NCI-H146 (cell line): ENCODE results near the gene ARHGAP42.

Experiments used
- DNase-seq: peaks from one replicate; lab custom pipeline; 2025; lab: John Stamatoyannopoulos, UW

ARHGAP42 gene

DNA sequence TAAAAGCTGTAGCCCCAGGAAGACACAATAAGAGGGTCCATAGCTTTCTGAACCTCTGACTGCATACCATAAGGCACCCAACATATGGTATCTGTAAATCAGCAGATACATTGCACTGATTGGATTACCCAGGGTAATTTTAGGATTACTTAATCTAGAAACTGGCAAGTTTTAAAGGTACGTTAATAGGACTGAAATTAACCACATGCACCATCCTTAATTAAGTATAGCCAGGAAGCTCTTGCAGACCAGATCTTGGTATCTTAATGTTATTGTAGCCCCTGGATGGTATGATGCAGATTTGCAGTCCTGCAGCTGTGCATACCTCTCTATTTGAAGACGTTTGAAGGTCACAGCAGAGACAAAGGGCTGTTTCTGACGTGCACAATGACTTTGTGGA lies 72.8 kb downstream of the ARHGAP42 start:
- DNase-seq, result no peak

DNA sequence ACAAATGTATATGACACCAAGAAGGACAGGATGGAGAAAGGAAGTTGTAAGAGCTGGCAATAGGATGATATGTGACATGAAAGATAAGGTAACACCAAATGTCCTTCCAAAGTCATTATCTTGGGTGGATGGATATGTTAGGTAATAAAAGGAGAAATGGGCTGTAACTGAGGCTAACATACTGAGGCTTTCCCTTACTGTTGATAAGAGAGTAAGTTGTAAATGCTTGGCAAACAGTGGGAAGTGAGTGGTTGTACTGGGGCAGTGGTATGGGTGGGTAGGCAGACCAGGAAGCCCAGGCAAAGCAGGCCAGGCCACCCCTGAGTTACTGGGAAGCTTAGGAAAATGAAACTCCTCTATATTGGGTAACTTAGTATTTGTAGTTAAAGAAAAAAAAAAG lies 73.7 kb downstream of the ARHGAP42 start:
- no peak for DNase-seq

DNA sequence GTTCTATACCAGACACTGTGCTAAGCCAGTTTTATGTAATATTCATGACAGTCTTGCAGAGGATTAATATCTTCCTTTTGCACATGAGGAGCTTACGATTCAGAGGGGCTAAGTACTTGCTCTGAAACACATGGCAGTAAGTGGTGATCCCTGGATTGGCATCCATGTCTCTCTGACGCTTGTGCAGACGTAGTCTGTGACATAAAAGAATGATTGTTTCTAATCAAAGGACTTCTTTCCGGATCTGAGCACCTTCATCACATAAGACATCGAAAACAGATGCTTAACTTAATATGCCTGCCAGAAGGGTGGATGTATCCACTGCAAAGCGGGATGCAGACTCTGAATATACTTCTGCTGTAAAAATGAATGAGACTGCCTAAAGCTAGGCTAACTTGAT lies 74.8 kb downstream of the ARHGAP42 start:
- DNase-seq, result no peak

DNA sequence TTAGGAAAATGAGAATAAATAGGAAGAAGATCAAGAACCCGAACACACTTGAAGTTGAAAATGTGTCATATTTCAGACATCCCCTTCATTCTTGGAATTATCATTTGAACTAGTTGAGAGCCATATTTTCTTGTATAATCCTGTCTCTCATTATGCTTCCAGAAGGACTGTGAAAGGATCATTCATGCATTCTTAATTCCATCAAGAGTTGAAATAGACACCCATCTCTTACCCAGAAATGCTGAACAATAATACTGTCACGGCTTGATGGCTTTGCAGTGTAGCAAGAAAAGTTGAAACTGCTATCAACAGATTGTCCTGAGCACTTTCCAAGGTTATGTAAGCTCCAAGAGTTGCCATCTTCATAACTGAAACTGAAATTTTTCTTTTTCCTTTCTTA lies 79.7 kb downstream of the ARHGAP42 start:
- no peak for DNase-seq

DNA sequence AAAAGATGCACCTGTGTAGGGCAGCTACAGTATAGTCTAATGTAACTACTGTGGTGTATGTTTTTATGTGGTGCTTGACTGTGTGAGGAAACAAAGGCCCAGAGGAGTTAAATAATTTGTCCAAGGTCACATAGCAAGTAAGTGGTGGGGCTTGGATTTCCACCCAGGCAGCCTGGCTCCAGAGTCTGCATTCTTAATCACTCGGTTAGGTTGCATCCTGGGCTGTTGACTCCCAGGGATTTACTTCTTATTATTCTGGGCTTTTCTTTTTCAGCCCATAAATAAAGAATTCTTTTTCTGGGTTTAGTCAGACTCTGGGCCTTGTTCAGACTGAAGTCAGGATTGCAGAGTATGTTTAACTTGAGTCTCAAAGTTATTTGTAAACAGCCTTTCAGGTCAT lies 82.1 kb downstream of the ARHGAP42 start:
- DNase-seq, result no peak

DNA sequence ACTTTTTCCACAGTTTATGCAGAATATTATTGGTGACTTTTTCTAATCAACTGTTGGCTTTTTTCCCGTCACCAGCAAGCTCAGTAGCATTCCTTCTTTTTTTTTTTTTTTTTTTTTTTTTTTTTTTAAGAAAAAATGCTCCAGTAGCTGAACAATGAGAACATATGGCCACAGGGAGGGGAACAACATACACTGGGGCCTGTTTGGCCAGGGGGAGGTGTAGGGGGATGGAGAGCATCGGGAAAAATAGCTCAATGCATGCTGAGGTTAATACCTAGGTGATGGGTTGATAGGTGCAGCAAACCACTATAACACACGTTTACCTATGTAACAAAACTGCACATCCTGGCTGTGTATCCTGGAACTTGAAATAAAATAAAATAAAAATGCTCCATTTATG lies 82.5 kb downstream of the ARHGAP42 start:
- no peak for DNase-seq

DNA sequence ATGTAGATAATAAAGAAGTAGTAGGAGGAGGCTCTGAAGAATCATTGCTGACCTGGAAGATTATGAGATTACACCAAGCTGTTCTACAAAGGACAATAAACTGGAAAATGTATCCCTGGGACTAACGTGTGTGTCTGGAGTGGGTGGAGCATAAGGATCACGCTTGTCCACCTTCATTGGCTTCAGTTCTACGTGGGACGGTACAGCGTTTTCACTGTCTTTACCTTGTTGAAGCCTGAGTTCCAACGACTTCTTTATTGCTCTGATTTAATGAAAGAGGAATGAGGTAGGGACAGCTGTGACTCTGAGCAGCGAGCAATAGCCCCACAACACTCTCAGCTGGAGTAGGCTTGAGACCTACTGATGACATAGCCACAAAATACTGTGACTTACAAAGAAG lies 87.0 kb downstream of the ARHGAP42 start:
- DNase-seq, result no peak

DNA sequence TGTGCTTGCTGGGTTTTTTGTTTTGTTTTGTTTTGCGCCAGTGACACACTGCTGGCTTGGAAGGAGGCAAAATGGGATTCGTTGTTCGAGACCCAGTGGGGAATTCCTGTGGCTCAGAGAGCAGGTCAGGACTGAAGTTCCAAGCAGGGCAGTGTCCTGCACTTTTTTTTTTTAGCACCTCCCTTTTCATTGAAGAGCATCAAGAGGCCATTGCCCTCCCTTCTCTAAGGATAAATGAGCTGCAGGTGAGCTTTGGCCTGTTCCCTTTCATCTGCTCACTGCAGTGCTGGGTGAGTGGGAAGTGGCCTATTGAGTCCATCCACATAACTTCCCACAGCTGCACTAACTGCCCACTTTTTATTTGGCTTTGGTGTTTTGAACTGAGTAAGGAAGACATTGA lies 87.8 kb downstream of the ARHGAP42 start:
- no peak for DNase-seq

DNA sequence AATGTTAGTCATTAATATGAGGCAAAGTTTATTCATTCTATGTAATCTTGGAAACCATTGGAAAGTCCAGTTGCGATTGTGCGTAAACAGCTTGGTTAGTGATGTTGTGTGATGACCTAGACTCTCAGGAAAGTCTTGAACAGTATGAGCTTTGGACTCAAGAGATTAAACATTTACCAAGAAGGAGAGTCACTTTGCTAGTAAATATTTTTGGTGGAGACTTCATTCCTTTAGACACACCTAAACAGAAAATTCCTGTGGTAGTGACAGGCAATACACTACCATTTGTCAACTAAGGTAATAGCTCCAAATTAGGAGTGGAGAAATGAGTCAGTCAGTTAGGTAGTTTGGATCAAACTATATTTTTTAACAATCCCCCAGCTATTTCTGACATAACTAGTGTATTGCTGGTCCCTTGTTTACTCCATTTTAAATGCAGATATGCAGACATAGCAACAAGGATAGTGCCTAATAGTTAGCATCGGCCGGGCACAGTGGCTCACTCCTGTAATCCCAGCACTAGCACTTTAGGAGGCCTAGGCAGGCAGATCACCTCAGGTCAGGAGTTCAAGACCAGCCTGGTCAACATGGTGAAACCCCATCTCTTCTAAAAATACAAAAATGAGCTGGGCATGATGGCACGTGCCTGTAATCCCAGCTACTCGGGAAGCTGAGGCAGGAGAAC lies 89.3 kb downstream of the ARHGAP42 start:
- no peak for DNase-seq

DNA sequence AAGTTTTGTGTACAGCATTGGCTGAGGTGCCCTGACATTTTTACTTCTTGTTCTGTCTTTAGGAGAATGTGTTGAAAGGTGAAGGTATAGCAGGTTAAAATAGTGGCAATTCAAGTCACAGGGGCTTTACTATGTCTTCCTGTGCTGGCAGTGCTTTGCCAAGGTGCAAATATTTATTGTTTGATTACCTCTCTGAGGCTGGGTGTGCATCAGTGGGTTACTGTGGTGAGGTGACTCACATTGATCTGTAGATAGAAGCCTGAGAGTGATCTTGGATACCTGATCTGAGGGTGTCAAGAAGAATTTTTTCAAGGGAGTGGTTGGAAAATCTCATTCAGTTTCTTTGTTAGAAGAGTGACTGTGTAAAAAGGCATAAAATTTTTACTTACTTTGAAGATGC lies 90.0 kb downstream of the ARHGAP42 start:
- DNase-seq, result no peak

DNA sequence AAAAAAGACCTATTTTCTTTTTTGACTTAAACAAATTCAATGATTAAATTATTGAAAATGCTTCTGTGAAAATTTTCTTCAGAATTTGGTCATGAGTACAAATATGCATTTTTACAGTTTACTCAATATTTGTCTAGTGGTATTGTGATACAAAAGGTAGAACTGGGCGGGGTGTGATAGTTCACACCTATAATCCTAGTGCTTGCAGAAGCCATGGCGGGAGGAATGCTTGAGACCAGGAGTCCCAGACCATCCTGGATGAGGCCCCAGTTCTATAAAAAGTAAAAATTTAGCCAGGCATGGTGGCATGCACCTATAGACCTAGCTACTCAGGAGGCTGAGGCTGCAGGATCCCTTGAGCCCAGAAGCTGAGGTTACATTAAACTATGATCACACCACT lies 90.6 kb downstream of the ARHGAP42 start:
- no peak for DNase-seq

DNA sequence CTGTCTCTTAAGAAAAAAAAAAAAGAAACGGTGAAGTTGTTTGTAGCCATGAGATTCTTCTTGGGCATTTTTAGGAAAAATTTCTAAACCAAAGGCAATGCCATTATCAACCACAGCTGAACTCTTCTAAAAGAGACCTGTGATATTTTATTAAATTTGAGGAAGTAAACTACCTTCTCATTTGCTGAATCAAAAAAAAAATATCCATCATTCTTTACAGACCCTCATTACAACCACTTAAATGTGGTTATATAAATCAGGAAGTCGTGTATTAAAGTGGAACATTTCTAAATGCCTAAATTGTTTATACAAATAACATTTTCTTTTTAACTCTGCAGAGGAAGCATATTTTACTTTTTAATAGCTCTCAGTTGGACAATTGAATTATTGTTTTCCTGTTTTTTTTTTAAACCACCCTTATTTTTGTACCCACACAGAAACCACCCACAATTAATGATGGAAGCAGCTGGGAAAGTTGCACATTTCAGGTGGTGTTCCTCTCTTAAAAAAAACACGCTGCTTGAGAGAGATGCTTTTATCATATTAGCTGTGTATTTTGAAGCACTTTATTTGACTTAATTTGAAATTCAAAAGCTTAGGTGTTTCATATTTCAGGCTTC lies 91.2 kb downstream of the ARHGAP42 start:
- DNase-seq, result no peak

DNA sequence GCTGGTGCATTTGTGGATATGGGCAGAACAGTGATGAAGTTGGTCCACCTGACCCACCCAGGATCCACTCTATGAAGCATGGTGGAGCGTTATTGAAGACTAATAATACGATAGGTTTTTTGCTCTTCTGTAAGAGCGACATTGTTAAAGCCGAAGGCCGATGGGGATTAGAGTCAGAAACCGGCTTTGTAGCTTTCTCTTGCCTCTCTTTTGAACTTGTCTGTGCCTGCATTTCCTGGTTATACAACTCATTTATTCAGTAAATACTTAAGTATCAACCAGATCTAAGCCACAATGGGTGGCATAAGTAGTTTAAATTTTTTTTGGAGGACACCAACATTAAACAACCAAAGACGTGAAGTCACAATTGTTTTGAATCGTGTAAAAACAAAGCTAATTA lies 93.4 kb downstream of the ARHGAP42 start:
- DNase-seq, result no peak

DNA sequence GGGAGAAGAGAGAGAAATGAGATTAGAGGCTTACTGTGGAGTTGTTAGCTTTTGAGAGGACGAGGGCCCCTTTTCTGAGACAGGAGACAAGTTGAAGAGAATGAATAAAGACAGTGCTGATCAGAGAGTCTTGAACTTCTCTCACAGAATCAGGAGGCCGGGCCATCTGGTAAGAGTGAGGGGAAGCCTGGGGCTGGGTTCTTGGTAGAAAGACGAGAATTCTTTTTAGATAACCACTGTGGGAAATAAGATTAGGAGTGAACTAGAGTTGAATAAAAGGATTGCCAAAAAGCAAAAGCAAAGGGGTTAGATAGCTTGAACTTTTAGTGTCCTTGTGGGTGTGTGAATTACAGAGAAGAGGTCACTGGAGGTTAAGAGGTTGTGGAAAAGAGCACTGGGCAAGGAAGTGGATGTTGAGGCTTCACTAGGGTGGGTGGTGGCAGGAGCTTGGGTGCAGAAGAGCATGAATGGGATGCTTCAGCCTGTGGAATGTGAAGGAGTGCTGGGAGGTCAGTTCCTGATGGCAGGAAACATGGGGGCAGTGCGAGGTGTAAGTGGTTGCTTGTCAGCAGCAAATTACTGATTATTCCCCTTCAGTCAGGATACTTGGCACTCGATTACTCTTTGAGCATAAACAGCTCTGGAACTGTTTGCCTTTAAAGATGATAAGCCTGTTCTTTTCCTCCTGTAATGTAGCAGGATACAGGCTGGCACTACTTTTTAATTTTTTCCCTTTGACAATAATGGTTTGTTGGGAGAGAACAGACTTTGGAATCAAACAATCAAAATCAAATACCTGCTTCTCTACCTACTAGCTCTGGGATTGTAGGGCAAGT lies 98.3 kb downstream of the ARHGAP42 start:
- DNase-seq, result no peak

DNA sequence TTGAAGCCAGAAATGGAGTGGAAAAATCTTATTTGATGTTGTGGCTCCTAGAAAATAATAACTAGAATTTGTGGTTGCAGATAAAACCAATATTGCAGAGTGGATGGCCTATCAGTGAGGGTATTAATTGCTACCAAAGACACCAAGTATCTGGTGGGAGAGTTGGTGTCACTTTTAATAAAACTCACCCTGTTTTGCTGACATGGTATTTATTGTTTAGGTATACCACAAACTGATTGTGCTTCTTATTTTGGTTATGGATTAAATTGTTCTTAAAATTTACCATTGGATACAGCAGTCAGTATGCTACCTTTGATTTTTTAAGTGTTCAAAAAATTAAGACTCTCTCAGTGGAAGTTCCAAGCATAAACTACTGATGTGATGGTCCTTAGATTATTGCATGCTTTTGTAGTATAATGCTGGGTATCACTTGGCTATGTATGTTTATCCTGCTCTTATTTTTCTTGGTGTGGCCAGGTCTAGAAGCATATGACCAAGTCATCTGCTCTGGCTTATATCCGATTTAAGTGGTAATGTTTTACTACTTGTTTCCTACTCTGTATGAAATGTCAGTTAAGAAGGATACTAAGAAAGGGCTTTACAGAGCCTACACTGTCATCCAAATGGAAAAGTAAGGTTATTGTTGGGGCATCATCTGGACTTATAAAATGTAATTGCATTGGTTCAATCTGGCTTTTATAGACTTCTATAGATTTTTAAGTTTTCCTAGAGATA lies 101.6 kb downstream of the ARHGAP42 start:
- no peak for DNase-seq

DNA sequence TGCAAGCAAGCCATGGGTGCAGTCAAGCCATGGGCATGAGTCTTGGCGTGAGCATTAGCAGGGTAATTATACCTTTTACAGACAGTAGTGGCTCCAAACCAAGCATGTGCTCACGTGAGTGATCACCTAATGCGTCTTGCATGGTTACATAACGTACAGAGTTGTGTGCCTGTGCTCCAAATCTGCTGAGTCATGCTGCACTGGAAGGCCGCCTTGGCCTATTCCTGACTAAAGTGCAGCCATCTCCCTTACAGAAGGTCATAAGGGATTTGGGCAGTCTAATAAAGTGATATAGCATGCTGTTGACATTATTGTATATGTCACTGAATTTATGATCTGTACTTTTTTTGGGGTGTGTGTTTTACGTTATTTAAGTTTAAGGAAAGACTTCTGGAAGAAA lies 102.4 kb downstream of the ARHGAP42 start:
- no peak for DNase-seq

DNA sequence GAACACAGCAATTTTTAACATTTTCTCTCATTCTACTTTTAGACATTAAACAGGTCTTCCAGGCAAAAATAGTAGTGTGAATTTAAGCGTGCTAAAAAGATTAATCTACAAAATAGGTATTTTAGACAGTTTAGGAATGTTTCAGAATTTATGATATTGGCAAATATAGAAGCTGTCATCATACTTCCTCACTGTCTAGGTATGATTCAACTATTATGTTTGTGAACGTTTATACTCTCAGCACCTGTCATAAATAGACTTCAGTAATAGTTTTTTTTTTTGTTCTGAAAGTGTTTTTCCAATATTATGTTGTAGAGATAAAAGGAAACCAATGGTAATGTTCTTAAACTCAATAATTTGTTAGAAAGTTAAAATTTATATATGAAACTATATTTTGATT lies 103.0 kb downstream of the ARHGAP42 start:
- DNase-seq, result no peak

DNA sequence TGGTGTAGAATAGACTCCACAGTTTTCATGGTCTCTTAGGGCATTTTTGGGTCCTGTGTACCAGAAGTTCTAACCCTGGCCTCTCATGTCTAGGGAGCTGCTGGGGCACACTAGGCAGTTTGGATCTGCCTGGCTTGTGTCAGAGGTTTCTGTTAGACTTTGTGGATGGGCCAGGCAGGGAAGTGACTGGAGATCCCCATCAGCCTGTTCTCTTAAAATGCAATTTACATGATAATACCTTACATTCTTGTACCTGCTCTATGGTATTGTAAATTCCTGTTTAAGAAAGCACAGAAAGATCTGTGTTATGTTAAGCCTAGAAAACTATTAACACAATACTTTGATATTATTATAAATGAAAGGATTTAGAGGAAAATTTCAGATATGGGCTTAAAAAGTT lies 104.0 kb downstream of the ARHGAP42 start:
- DNase-seq, result no peak

DNA sequence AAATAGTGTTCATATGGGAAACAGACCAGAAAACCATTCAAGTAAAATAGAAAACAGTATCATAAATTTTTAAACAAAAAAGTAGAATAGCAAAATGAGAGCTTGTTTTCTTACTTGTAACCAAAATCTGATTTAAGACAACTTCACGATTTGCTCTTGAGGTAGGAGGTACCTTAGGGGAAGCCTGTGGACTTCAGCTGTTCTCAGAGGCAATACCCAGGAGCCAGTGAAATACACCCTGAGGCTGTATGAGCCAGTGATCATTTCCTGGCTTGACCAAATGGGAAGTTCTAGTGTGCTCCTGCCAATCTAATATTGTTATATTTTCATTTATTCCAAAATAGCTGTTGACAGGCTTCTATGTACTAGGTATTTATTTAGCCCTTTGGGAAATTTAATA lies 104.8 kb downstream of the ARHGAP42 start:
- DNase-seq, result no peak

DNA sequence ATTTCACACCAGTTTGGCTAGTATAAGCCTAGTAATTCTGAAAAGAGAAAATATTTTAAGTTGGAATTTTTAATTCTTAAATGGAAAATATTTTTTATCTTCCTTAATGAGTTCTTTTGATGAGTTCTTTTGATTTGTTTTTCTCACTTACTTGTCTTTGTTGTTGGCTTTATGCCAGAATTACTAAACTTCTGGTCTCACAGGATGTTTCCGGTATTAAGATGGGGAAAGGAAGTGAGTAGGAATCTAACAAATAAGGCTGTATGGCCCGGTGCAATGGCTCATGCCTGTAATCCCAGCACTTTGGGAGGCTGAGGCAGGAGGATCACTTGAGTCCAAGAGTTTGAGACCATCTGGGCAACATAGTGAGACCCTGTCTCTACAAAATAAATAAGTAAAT lies 106.4 kb downstream of the ARHGAP42 start:
- no peak for DNase-seq

DNA sequence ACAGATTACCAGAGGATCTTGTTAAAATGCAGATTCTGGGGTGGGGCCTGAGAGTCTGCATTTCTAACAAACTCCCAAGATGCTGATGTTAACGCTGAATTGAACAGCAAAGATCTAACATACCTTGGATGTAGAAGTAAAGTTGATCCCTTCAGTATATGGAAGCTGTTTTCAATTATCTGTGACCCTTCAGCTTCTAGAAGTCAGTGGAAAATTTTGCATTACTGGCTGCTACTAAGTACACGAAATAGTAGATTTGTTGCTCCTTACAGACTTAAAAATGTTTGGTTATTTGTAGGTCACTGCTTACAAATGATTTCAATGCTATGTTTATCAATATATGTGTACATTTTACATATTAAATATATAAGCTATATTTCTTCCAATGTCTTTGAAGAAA lies 107.4 kb downstream of the ARHGAP42 start:
- DNase-seq, result no peak

DNA sequence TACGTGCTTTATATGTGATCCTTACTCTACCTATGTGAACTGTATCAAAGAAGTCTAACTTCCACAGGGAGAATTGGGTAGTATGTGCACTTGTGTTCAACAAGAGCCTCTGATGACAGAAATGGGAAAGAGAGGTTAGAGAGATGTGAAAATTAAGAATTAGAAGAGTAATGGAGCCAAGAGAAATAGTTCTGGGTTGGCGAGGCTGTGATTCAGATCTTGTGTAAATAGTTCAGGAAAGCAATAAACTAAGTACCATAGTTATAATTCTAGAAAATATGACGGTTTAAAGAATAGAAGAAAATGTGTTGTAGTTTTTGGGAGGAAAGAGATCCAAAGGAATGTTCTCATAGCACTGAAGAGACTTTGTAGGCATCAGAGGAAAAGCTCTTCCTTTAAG lies 112.4 kb downstream of the ARHGAP42 start:
- DNase-seq, result no peak

DNA sequence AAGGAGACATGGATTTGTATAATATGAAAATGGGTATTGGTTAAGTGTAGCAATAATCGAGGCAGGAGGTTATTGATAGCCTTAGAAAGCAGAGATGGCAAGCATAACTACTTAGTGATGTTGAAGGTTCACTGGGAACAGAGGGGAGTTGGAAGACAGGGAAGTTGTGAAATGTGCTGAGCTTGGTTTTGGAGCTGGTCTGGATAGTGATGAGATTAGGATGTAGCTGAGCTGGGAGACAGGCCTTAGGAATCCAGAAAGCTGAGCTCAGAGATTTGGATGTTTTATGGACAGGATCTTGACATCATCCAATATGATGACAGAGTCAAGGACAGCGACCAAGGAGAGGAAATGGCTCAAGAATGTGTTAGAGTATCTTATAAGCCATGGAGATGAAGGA lies 113.1 kb downstream of the ARHGAP42 start:
- DNase-seq, result no peak
